Adrenal gland (tissue), 12 donors: ENCODE data around the gene CDH16. TPM values are rescaled to one million over a fixed set of nuclear protein-coding genes. Genes with fewer than 3 reads are reported as not detected.

ENCODE experiments used
- DNase-seq, 7 donors: peaks; one replicate each; pipeline ENCODE4 v3.0.0-alpha.2; 2019 to 2020
- H3K27ac ChIP-seq, 5 donors: fragments of 200-600 bp; sonication (generic) in 4 of 5; 1 replicate in 3 of 5; 2 replicates in 2 of 5; pipeline versions ENCODE4 v1.5.1 to v1.8.0; 2016 to 2020; ENCODE audit warnings: mild to moderate bottlenecking in 1 of 5
- H3K27me3 ChIP-seq: fragments of 200-600 bp; 2 replicates; pipeline ENCODE4 v1.8.0; 2021
- H3K36me3 ChIP-seq, 2 donors: fragments of 200-600 bp; replicated peaks in 1 of 2; 1 replicate in 1 of 2; 2 replicates in 1 of 2; pipeline versions ENCODE4 v1.5.1 to v1.8.0; 2018 to 2022
- H3K4me1 ChIP-seq, 2 donors: fragments of 200-600 bp; replicated peaks in 1 of 2; 1 replicate in 1 of 2; 2 replicates in 1 of 2; pipeline versions ENCODE4 v1.5.1 to v1.8.0; 2018 to 2021
- H3K4me3 ChIP-seq, 4 donors: fragments of 200-600 bp; sonication (generic) in 3 of 4; one replicate each; pipeline ENCODE4 v1.5.1; 2016 to 2018
- H3K9me3 ChIP-seq, 3 donors: fragments of 200-600 bp; sonication (generic) in 1 of 3; replicated peaks in 1 of 3; 1 replicate in 2 of 3; 2 replicates in 1 of 3; pipeline versions ENCODE4 v1.5.1 to v1.8.0; 2016 to 2021
- POLR2A ChIP-seq, 2 donors: fragments of 450-650 bp; IDR thresholded peaks; one replicate each; pipeline ENCODE4 v1.6.1; 2017; ENCODE audit warnings: antibody characterized with exemption in 2 of 2, mild to moderate bottlenecking in 2 of 2, moderate library complexity in 1 of 2
- WGBS, 4 donors: extraction: QIAGEN DNeasy Blood & Tissue Kit in 2 of 4; methylation state at CpG; one replicate each; pipeline versions ENCODE4 v1.1.5 to v1.1.7; 2013 to 2017; 5-methylcytosine and 5-hydroxymethylcytosine counted together
- intact Hi-C, 2 donors: fragments of 100-400 bp; cut with DNase I; formaldehyde crosslinking; loops; one replicate each; pipeline versions ENCODE4 v1.14.1 to v1.15.0; 2022 to 2023
- polyA plus RNA-seq, 3 donors: library from polyadenylated mRNA; stranded (reverse); fragments of 200-250 nt in 2 of 3; fragments of 350-450 nt in 1 of 3; fragmentation: Illumina TruSeq in 1 of 3; extraction: RNeasy Lipid Tissue Mini Kit (QIAGEN cat#74804) in 1 of 3; gene quantifications; one replicate each; pipeline ENCODE4 v1.2.3, GENCODE V29; 2013 to 2014
- total RNA-seq, 9 donors: library from RNA; depleted of rRNA in 4 of 9; stranded (reverse); fragments of >200 nt in 4 of 9; fragments of 120-200 nt in 1 of 9; fragmentation: NEBNext Ultra II Directional in 1 of 9; extraction: Animal tissue kit (Norgen Biotek cat#: 25700) in 1 of 9; gene quantifications; one replicate each; pipeline versions ENCODE4 v1.1.0 to v1.2.4, GENCODE V29; 2013 to 2023
- TF ChIP-seq, protein P1 (sequence below), 6 experiments: fragments of 450-650 bp in 4 of 6; fragments of 200-600 bp in 2 of 6; sonication (generic) in 1 of 6; IDR thresholded peaks; 1 replicate in 5 of 6; 2 replicates in 1 of 6; pipeline versions ENCODE4 v1.5.1 to v1.8.0; 2016 to 2021; ENCODE audit warnings: antibody characterized with exemption in 6 of 6, mild to moderate bottlenecking in 2 of 6, moderate library complexity in 1 of 6
- donor health status: healthy with polysubstance abuse.
- donor health status: Bipolar disorder and iron deficiency.
- donor health status: DM: yes; HTN: yes; CAD: no.
- donor health status: DM: no; HTN: no; CAD: no.
- donor health status: DM: no; HTN: no; CAD: no.
- donor health status: DM: yes; HTN: yes; CAD: no.

Gene CDH16
- total and polyA plus RNA-seq, 12 donors, result 0.69 TPM; not detected in 11

DNA sequence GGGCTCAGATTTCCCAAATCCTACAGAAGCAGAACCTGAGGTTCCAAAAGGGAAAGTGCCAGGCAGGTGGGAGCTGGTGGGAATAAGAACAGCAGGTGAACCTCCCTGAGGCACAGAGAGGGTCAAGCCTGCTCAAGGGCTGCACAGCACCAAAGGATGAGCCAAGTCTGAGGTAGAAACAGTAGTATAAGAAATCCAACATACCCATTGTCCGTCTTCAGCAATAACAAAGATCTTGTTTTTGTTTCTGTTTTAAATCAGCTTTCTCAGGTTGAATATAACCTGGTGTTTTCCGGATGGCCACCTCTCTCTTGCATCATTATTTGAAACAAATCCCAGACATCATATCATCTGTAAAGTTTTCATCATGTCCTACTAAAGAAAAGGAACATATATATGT, 31.8 kb upstream of the CDH16 start:
- no peaks in the 10 kb centered on the region for H3K27me3 ChIP-seq
- peaks cover 5% of the 10 kb centered on the region in 2 donors for H3K4me1 ChIP-seq
- WGBS, 4 donors, result 76 to 85% (median 82%) methylated on average over 2 of the region's 2 CpGs
- no peak for TF ChIP-seq POLR2A (IDR thresholded peaks at IDR 0.05)
- TF ChIP-seq, protein P1, sequence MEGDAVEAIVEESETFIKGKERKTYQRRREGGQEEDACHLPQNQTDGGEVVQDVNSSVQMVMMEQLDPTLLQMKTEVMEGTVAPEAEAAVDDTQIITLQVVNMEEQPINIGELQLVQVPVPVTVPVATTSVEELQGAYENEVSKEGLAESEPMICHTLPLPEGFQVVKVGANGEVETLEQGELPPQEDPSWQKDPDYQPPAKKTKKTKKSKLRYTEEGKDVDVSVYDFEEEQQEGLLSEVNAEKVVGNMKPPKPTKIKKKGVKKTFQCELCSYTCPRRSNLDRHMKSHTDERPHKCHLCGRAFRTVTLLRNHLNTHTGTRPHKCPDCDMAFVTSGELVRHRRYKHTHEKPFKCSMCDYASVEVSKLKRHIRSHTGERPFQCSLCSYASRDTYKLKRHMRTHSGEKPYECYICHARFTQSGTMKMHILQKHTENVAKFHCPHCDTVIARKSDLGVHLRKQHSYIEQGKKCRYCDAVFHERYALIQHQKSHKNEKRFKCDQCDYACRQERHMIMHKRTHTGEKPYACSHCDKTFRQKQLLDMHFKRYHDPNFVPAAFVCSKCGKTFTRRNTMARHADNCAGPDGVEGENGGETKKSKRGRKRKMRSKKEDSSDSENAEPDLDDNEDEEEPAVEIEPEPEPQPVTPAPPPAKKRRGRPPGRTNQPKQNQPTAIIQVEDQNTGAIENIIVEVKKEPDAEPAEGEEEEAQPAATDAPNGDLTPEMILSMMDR (IDR thresholded peaks at IDR 0.05), result no peak
- intact Hi-C loops, result no loop called here
- no peaks in the 10 kb centered on the region for H3K36me3 ChIP-seq
- H3K27ac ChIP-seq, result no peak overlapping the region
- H3K4me3 ChIP-seq, result no peak overlapping the region
- no peaks in the 10 kb centered on the region for H3K9me3 ChIP-seq
- no peak for DNase-seq

DNA sequence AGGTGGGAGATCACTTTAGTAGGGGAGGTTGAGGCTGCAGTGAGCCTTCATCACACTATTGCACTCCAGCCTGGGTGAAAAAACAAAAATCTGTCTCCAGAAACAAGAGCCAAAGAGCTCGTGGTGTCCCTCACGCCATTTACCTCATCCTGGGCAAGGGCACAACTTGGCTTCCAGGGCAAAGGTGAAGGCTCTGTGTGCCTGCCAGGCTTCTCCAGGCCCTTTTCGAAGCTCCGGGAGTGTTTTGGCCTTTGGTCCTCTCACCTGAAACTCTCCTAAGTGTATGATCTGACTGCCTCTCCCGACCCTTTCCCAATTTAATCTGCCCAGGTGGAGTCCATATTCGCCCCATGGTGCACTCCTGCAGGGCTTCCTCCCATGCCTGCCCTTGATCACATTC, 30.8 kb upstream of the CDH16 start:
- 55 to 74% (median 60%) methylated on average over 5 to 6 of the region's 6 CpGs for WGBS, 4 donors
- Histone ChIP-seq H3K36me3 (no peaks in the 10 kb centered on the region), H3K9me3 (no peaks in the 10 kb centered on the region), H3K27me3 (no peaks in the 10 kb centered on the region), H3K4me3 (no peak overlapping the region), H3K27ac (no peak overlapping the region), H3K4me1 (peaks cover 5% of the 10 kb centered on the region in 2 donors)
- DNase-seq, result no peak
- TF ChIP-seq, protein P1 (IDR thresholded peaks at IDR 0.05), result no peak
- TF ChIP-seq POLR2A (IDR thresholded peaks at IDR 0.05), result no peak
- intact Hi-C loops, result no loop called here

DNA sequence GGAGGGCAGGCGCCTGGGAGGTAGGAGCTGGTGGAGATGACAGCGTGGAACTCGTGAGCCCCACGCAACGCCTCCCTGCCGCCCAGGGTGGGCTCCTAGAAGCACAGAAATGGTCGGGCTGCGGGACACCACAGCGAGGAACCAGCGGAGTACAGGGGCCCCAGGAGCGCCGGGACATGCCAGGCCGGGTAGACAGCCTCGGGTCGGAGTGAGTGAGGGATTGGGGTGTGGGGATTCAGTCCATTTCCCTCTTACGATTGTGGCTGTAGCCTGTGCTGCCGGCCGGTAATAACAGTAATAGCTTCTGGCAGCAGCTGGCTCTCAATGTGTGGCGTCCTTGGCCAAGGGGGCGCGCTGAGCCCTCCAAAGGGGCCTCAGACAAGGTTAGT, 30.1 kb upstream of the CDH16 start:
- peaks cover 0 to 5% of the 10 kb centered on the region in 2 donors for H3K36me3 ChIP-seq
- no peaks in the 10 kb centered on the region for H3K27me3 ChIP-seq
- no peak for DNase-seq
- H3K4me1 ChIP-seq, result peaks cover 5% of the 10 kb centered on the region in 2 donors
- TF ChIP-seq, protein P1 (IDR thresholded peaks at IDR 0.05), result no peak
- no peak for TF ChIP-seq POLR2A (IDR thresholded peaks at IDR 0.05)
- intact Hi-C loops, result no loop called here
- no peak overlapping the region for H3K27ac ChIP-seq
- peak overlapping the region in 1 of 4 donors; percentile 78 for H3K4me3 ChIP-seq
- 39 to 46% (median 42%) methylated on average over 4 to 21 of the region's 21 CpGs for WGBS, 4 donors
- H3K9me3 ChIP-seq, result no peaks in the 10 kb centered on the region

DNA sequence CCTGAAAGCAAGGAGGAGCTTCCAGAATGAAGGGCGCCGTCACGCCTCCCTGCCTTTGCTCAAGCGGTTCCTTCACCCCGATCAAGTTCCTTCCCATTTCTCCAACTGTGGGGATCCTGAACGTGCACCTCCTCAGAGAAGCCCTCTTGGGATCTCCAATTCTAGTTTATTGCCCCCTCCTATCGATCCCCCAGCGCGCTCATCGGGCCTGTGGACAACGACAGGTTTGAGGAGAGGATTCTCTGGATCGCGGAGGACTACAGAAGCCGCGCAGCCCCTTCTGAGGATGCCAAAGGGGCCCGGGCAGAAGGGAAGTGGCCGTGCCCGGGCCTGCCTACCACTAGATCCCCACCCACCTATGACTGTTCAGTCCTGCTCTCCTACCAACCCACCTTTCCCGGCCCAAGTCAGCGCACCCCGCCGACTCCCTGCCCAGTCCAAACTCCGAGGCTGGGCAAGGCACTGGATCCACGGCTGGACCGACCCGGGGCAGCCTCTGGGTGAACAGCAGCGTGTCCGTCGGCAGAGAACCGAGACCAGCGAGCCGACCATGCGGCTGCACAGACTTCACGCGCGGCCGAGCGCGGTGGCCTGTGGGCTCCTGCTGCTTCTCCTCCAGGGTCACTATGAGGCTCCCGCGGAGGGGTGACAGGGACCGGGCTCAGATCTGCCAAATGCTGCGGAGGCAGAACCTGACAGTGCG, 29.6 kb upstream of the CDH16 start:
- TF ChIP-seq, protein P1 (IDR thresholded peaks at IDR 0.05), result no peak
- no peak for TF ChIP-seq POLR2A (IDR thresholded peaks at IDR 0.05)
- Histone ChIP-seq H3K4me3 (peak overlapping the region in 2 of 4 donors; percentile 49 to 78), H3K4me1 (peaks cover 5% of the 10 kb centered on the region in 2 donors), H3K9me3 (no peaks in the 10 kb centered on the region), H3K36me3 (peaks cover 0 to 10% of the 10 kb centered on the region in 2 donors), H3K27ac (no peak overlapping the region), H3K27me3 (no peaks in the 10 kb centered on the region)
- 0 to 8% (median 6%) methylated on average over 6 to 44 of the region's 44 CpGs for WGBS, 4 donors
- no peak for DNase-seq
- intact Hi-C loops, result no loop called here
